Muscle layer of duodenum (tissue), 2 donors: Measurements from ENCODE around the gene PTPRS.
"Not testable (repeated sequence)": the region's sequence is repeated elsewhere in the genome, so short reads cannot be mapped to it uniquely, and the experiment has no call there.

Experiments used
- H3K27ac ChIP-seq: one replicate; pipeline ENCODE4 v1.7.0; 2013; ENCODE audit warnings: mild to moderate bottlenecking, low read length
- H3K27me3 ChIP-seq: one replicate; pipeline ENCODE4 v1.7.0; 2013; ENCODE audit warnings: low read depth, mild to moderate bottlenecking, control low read depth, low read length
- H3K36me3 ChIP-seq, 2 donors: one replicate each; pipeline ENCODE4 v1.7.0; 2013; ENCODE audit warnings: low read length in 2 of 2, control low read depth in 1 of 2, mild to moderate bottlenecking in 1 of 2; ENCODE audit not compliant: insufficient read depth in 2 of 2, control insufficient read depth in 1 of 2
- H3K4me1 ChIP-seq, 2 donors: one replicate each; pipeline ENCODE4 v1.7.0; 2013; ENCODE audit warnings: low read length in 2 of 2, mild to moderate bottlenecking in 2 of 2, control low read depth in 1 of 2, moderate library complexity in 1 of 2; ENCODE audit not compliant: insufficient read depth in 2 of 2, control insufficient read depth in 1 of 2
- H3K4me3 ChIP-seq, 2 donors: one replicate each; pipeline ENCODE4 v1.7.0; 2013; ENCODE audit warnings: low read length in 2 of 2, low read depth in 1 of 2, mild to moderate bottlenecking in 1 of 2
- H3K9me3 ChIP-seq, 2 donors: one replicate each; pipeline ENCODE4 v1.7.0; 2013; ENCODE audit warnings: low read length in 2 of 2, control low read depth in 1 of 2, mild to moderate bottlenecking in 1 of 2; ENCODE audit not compliant: control insufficient read depth in 1 of 2
- donor health status: healthy.

PTPRS gene

GRCh38 chr19:5340637-5341447 is at the start of gene PTPRS:
PTPRS (minus strand) TSS chr19:5340812; CDS start chr19:5286140, 54,672 bp downstream.
- Histone ChIP-seq H3K27me3 (peaks cover 11% of the 10 kb centered on the region), H3K9me3 (no peaks in the 10 kb centered on the region), H3K4me3 (peak within 1 kb of the TSS; percentile 42 to 81), H3K27ac (no peak within 1 kb of the TSS), H3K36me3 (no peaks in the 10 kb centered on the region), H3K4me1 (peaks cover 0 to 19% of the 10 kb centered on the region in 2 donors)

GRCh38 chr19:5389353-5389752 is 48.7 kb upstream of the PTPRS start:
- no peaks in the 10 kb centered on the region for H3K36me3 ChIP-seq
- H3K27ac ChIP-seq, result no peak overlapping the region
- H3K27me3 ChIP-seq, result peaks cover 13% of the 10 kb centered on the region
- H3K4me1 ChIP-seq, result no peaks in the 10 kb centered on the region
- no peak overlapping the region for H3K4me3 ChIP-seq
- H3K9me3 ChIP-seq, result peaks cover 0 to 5% of the 10 kb centered on the region in 2 donors

GRCh38 chr19:5387472-5387871 is 46.9 kb upstream of the PTPRS start:
- H3K27me3 ChIP-seq, result peaks cover 3% of the 10 kb centered on the region
- H3K4me1 ChIP-seq, result no peaks in the 10 kb centered on the region
- H3K4me3 ChIP-seq, result no peak overlapping the region
- H3K27ac ChIP-seq, result no peak overlapping the region
- H3K9me3 ChIP-seq, result peaks cover 0 to 16% of the 10 kb centered on the region in 2 donors
- no peaks in the 10 kb centered on the region for H3K36me3 ChIP-seq

- Histone ChIP-seq H3K9me3 (peaks cover 0 to 20% of the 10 kb centered on the region in 2 donors), H3K27me3 (no peaks in the 10 kb centered on the region), H3K4me3 (no peak overlapping the region), H3K4me1 (no peaks in the 10 kb centered on the region), H3K27ac (no peak overlapping the region), H3K36me3 (no peaks in the 10 kb centered on the region)
Observed at GRCh38 chr19:5386841-5387240, 46.2 kb upstream of the PTPRS start.

GRCh38 chr19:5381197-5381596 is 40.6 kb upstream of the PTPRS start:
- H3K4me1 ChIP-seq, H3K27me3 ChIP-seq, H3K36me3 ChIP-seq, H3K4me3 ChIP-seq, H3K27ac ChIP-seq: not testable (repeated sequence)
- H3K9me3 ChIP-seq, result peaks cover 0 to 27% of the 10 kb centered on the region in 2 donors

- Histone ChIP-seq H3K9me3 (peaks cover 0 to 25% of the 10 kb centered on the region in 2 donors), H3K4me1 (no peaks in the 10 kb centered on the region), H3K27ac (no peak overlapping the region), H3K27me3 (no peaks in the 10 kb centered on the region), H3K4me3 (no peak overlapping the region), H3K36me3 (no peaks in the 10 kb centered on the region)
Observed at GRCh38 chr19:5380215-5380919, 39.8 kb upstream of the PTPRS start.

GRCh38 chr19:5376928-5377327 is 36.3 kb upstream of the PTPRS start:
- Histone ChIP-seq H3K4me3 (no peak overlapping the region), H3K27ac (no peak overlapping the region), H3K4me1 (no peaks in the 10 kb centered on the region), H3K9me3 (peaks cover 0 to 7% of the 10 kb centered on the region in 2 donors), H3K27me3 (no peaks in the 10 kb centered on the region), H3K36me3 (no peaks in the 10 kb centered on the region)

- Histone ChIP-seq H3K27ac (no peak overlapping the region), H3K36me3 (no peaks in the 10 kb centered on the region), H3K4me3 (no peak overlapping the region), H3K27me3 (no peaks in the 10 kb centered on the region), H3K4me1 (no peaks in the 10 kb centered on the region), H3K9me3 (no peaks in the 10 kb centered on the region)
Observed at GRCh38 chr19:5372572-5373200, 32.1 kb upstream of the PTPRS start.

- H3K27me3 ChIP-seq, result no peaks in the 10 kb centered on the region
- no peaks in the 10 kb centered on the region for H3K4me1 ChIP-seq
- no peaks in the 10 kb centered on the region for H3K36me3 ChIP-seq
- no peaks in the 10 kb centered on the region for H3K9me3 ChIP-seq
- H3K4me3 ChIP-seq, result no peak overlapping the region
- H3K27ac ChIP-seq, result no peak overlapping the region
Observed at GRCh38 chr19:5369962-5370367, 29.4 kb upstream of the PTPRS start.

- Histone ChIP-seq H3K36me3 (no peaks in the 10 kb centered on the region), H3K4me1 (no peaks in the 10 kb centered on the region), H3K9me3 (no peaks in the 10 kb centered on the region), H3K4me3 (no peak overlapping the region), H3K27ac (no peak overlapping the region), H3K27me3 (no peaks in the 10 kb centered on the region)
Observed at GRCh38 chr19:5369304-5369703, 28.7 kb upstream of the PTPRS start.

- Histone ChIP-seq H3K4me3 (no peak overlapping the region), H3K4me1 (no peaks in the 10 kb centered on the region), H3K36me3 (no peaks in the 10 kb centered on the region), H3K27me3 (no peaks in the 10 kb centered on the region), H3K27ac (no peak overlapping the region), H3K9me3 (no peaks in the 10 kb centered on the region)
Observed at GRCh38 chr19:5367530-5368133, 27.0 kb upstream of the PTPRS start.
